Ovary (tissue), 9 donors: ENCODE measurements around the gene MAD1L1. TPM values are rescaled to one million over a fixed set of nuclear protein-coding genes. Genes with fewer than 3 reads are reported as not detected.

ENCODE experiments used
- DNase-seq, 5 donors: peaks; one replicate each; pipeline ENCODE4 v3.0.0-alpha.2; 2019 to 2020
- H3K27ac ChIP-seq, 2 donors: fragments of 200-600 bp; one replicate each; pipeline versions ENCODE4 v1.5.1 to v1.8.0; 2019 to 2022
- H3K27me3 ChIP-seq: fragments of 200-600 bp; one replicate; pipeline ENCODE4 v1.8.0; 2022
- H3K36me3 ChIP-seq: fragments of 200-600 bp; sonication (generic); one replicate; pipeline ENCODE4 v1.5.1; 2019
- H3K4me1 ChIP-seq: one replicate; pipeline ENCODE4 v1.8.1; 2013; ENCODE audit warnings: mild to moderate bottlenecking, moderate library complexity; ENCODE audit not compliant: insufficient read depth
- H3K4me3 ChIP-seq: fragments of 200-600 bp; sonication (generic); one replicate; pipeline ENCODE4 v1.5.1; 2017
- H3K9me3 ChIP-seq, 2 donors: fragments of 200-600 bp in 1 of 2; sonication (generic) in 1 of 2; one replicate each; pipeline versions ENCODE4 v1.5.1 to v1.8.1; 2013 to 2019; ENCODE audit warnings: mild to moderate bottlenecking in 1 of 2, moderate library complexity in 1 of 2
- CTCF ChIP-seq, 3 donors: fragments of 450-650 bp in 2 of 3; fragments of 200-600 bp in 1 of 3; IDR thresholded peaks; one replicate each; pipeline versions ENCODE4 v1.5.1 to v1.8.0; 2016 to 2022; ENCODE audit warnings: antibody characterized with exemption in 3 of 3, mild to moderate bottlenecking in 1 of 3
- EP300 ChIP-seq: sonication (generic); formaldehyde crosslinking; IDR thresholded peaks from one replicate; pipeline ENCODE4 v1.6.1; 2017; ENCODE audit warnings: antibody characterized with exemption
- POLR2A ChIP-seq: fragments of 450-650 bp; IDR thresholded peaks from one replicate; pipeline ENCODE4 v1.6.1; 2017; ENCODE audit warnings: antibody characterized with exemption, mild to moderate bottlenecking, moderate library complexity
- WGBS, 3 donors: extraction: QIAGEN DNeasy Blood & Tissue Kit in 1 of 3; methylation state at CpG; one replicate each; pipeline versions ENCODE4 v1.1.5 to v1.1.7; 2013 to 2017; 5-methylcytosine and 5-hydroxymethylcytosine counted together
- intact Hi-C, 4 donors: fragments of 100-400 bp; cut with DNase I; formaldehyde crosslinking; loops; one replicate each; pipeline versions ENCODE4 v1.11.0 to v1.15.1; 2022 to 2023
- polyA plus RNA-seq, 2 donors: library from polyadenylated mRNA; stranded (reverse); fragments of 200-250 nt in 1 of 2; fragments of 350-450 nt in 1 of 2; fragmentation: Illumina TruSeq in 1 of 2; extraction: RNeasy Lipid Tissue Mini Kit (QIAGEN cat#74804) in 1 of 2; gene quantifications; one replicate each; pipeline ENCODE4 v1.2.3, GENCODE V29; 2013 to 2014
- total RNA-seq, 7 donors: library from RNA; depleted of rRNA in 2 of 7; stranded (reverse); fragments of >200 nt in 2 of 7; fragmentation: NEBNext Ultra II Directional in 3 of 7; extraction: Animal tissue kit (Norgen Biotek cat#: 25700) in 3 of 7; gene quantifications; one replicate each; pipeline versions ENCODE4 v1.1.0 to v1.2.4, GENCODE V29; 2016 to 2023
- donor health status: DM: no; HTN: no; CAD: no; lungs with moderate emphysema.
- donor health status: DM: no; HTN: no; CAD: no.
- donor health status: Bipolar disorder and iron deficiency.
- donor health status: DM: yes; HTN: yes; CAD: no.
- donor health status: DM: no; HTN: no; CAD: no.
- donor health status: DM: yes; HTN: yes; CAD: no.

The MAD1L1 gene
- total and polyA plus RNA-seq, 9 donors = 5.9 to 36.6 (median 22.8) TPM

- no peak for DNase-seq
- WGBS, 3 donors = 95 to 99% (median 96%) methylated on average over 7 of the region's 7 CpGs
- no peaks in the 10 kb centered on the region for H3K4me1 ChIP-seq
- intact Hi-C loops = no loop called here
- no peaks in the 10 kb centered on the region for H3K27me3 ChIP-seq
- no peaks in the 10 kb centered on the region for H3K9me3 ChIP-seq
- H3K4me3 ChIP-seq = no peak overlapping the region
- no peak for TF ChIP-seq CTCF (IDR thresholded peaks at IDR 0.05)
- no peak overlapping the region for H3K27ac ChIP-seq
- no peaks in the 10 kb centered on the region for H3K36me3 ChIP-seq
Observed at GRCh38 chr7:2148814-2149213, 83.9 kb downstream of the MAD1L1 start.

- Histone ChIP-seq H3K27ac (no peak overlapping the region), H3K4me1 (no peaks in the 10 kb centered on the region), H3K4me3 (no peak overlapping the region), H3K9me3 (no peaks in the 10 kb centered on the region), H3K36me3 (no peaks in the 10 kb centered on the region), H3K27me3 (no peaks in the 10 kb centered on the region)
- TF ChIP-seq POLR2A (no peak), EP300 (no peak), CTCF (IDR thresholded peaks at IDR 0.05) (no peak)
- DNase-seq = no peak
- whole genome bisulfite sequencing, 3 donors = 94 to 95% (median 95%) methylated on average over 11 of the region's 11 CpGs
- intact Hi-C loops = no loop called here
Observed at GRCh38 chr7:2148189-2148588, 84.6 kb downstream of the MAD1L1 start.

- Histone ChIP-seq H3K4me3 (no peak overlapping the region), H3K4me1 (no peaks in the 10 kb centered on the region), H3K27me3 (no peaks in the 10 kb centered on the region), H3K27ac (no peak overlapping the region), H3K9me3 (no peaks in the 10 kb centered on the region), H3K36me3 (no peaks in the 10 kb centered on the region)
- intact Hi-C loops = no loop called here
- WGBS, 3 donors = 93% methylated on average over 34 to 35 of the region's 35 CpGs
- TF ChIP-seq POLR2A (no peak), CTCF (IDR thresholded peaks at IDR 0.05) (no peak), EP300 (no peak)
- DNase-seq = no peak
Observed at GRCh38 chr7:2146676-2147472, 85.9 kb downstream of the MAD1L1 start.

GRCh38 chr7:2145835-2146580 is 86.7 kb downstream of the MAD1L1 start:
- intact Hi-C loops = no loop called here

More at GRCh38 chr7:2145835-2146580, 86.7 kb downstream of the MAD1L1 start:
- no peak for DNase-seq
- Histone ChIP-seq H3K36me3 (no peaks in the 10 kb centered on the region), H3K27me3 (no peaks in the 10 kb centered on the region), H3K27ac (no peak overlapping the region), H3K9me3 (no peaks in the 10 kb centered on the region), H3K4me1 (no peaks in the 10 kb centered on the region), H3K4me3 (no peak overlapping the region)
- 96% methylated on average over 42 of the region's 42 CpGs for WGBS, 3 donors
- no peak for TF ChIP-seq POLR2A
- TF ChIP-seq CTCF (IDR thresholded peaks at IDR 0.05) = no peak
- TF ChIP-seq EP300 = no peak
